Stimulated activated CD8-positive, alpha-beta memory T cell treated with anti-CD3 and anti-CD28 coated beads, Interleukin-12 subunit alpha, Interleukin-12 subunit beta, amount 100 ng/mL, for 4 hours (primary cell): ENCODE results near the gene SPANXD.
"Not testable (repeated sequence)": the region's sequence is repeated elsewhere in the genome, so short reads cannot be mapped to it uniquely, and the experiment has no call there.

Experiments
- DNase-seq: peaks from one replicate; pipeline ENCODE4 v3.0.0-alpha.2; 2020; ENCODE audit warnings: low read depth

Gene SPANXD, protein sequence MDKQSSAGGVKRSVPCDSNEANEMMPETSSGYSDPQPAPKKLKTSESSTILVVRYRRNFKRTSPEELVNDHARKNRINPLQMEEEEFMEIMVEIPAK

DNA sequence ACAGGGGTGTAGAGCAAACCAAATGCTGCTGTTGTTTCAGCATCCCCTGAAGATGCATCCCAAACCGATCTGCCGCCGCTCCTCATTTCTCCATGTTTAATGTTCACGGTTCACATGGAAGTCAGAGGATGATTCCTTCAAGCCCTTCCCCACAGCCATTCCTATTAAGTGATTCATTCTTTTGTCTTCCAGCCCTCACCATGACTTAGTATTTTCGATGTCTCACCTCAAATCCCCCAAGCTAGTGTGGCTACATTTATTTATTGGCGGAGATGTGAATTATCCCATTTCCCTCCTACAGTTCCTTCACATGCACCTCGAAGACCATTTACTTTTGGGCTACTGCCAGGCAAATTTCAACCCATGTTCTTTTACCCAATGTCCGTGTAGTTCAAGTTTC, at the start of gene SPANXD:
SPANXD (minus strand) TSS at position 101 of the 400 bp plus-strand sequence. CDS start 334 bp downstream, outside the sequence.
- not testable (repeated sequence) for DNase-seq

DNA sequence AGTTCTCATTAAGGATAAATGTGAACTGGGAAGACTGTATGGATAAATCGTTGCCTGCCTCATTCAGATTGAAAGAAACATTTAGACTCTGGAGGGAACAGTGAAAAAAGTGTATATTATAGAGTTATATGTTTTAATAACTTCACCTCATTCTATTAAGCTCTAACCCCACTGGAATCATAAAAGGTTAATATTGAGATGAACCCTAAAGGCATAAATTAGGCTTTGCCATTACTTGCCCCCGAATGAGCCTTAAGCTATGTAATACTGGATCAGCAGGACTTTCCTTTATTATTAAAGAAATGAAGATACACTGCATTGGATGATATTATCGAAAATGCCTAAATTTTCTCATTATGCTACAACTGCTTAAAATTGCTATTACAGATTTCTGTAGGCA, 44.1 kb upstream of the SPANXD start:
- no peak for DNase-seq

DNA sequence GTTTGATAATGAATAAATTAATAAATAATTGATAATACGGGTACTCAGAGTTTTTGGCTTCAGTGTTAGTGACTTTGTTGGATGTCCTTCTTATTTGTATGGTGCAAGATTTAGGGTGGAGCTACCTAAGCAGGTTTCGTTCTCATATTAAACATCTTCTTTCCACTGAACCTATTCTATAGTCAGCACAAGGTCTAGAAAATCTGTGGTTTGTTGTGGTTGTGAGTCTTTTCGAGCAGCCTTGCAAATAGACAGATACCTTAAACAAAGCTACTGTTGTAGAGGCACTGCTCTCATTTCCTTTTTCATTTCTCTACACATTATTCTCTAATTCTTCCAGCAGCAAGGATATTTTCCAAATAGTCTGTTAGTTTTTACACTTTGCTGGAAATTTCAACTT, 38.1 kb upstream of the SPANXD start:
- no peak for DNase-seq

DNA sequence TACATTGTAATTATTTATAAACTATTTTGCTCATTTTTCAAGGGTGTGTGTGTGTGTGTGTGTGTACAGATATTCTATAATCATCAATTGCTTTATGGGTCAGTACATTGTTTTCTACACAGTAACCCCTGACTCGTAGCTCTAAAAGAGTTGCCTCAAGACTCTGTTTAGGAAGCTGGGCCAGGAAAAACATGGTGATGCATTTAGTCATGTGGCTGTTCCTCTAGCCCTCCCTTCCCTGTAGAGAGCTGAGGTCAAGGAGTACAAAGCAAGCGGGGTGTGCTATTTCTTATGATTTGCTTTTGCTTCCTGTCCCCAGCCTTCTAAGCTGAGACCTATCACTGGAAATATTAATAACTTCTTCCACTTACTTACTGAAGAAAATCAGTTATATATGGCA, 34.8 kb upstream of the SPANXD start:
- DNase-seq = no peak

DNA sequence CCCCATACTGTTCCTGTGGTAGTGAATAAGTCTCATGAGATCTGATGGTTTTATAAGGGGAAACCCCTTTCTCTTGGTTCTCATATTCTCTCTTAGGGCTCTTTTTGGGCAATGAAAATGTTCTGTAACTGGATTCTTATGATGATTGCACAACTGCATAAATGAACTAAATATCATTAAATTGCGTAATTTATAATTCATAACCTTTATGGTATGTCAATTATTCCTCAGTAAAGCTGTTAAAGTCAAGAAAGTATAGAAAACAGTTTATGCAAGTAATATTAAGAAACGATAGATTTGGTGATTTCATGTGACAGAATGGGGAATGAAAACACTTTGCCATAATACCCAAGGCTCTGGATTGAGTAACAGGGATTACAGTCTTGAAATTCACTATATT, 33.5 kb upstream of the SPANXD start:
- no peak for DNase-seq

DNA sequence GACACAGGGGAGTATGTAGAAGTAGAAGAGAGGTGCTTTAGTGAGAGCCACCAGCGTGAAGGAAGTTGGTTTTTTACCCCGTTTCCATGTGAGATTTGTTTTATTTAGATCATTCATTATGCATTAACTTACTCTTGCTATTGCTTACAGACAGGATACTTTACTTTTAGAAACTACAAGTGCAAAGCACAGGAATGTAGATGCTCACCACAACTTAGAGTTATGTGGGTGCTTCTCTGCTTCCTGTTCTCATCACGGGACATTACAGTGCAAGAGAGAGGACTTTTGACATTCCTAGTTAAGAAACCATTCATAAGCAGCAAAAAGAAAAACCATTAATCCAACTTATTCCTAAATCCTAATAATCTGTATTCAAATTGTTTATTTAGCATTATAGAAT, 25.6 kb upstream of the SPANXD start:
- DNase-seq = no peak

DNA sequence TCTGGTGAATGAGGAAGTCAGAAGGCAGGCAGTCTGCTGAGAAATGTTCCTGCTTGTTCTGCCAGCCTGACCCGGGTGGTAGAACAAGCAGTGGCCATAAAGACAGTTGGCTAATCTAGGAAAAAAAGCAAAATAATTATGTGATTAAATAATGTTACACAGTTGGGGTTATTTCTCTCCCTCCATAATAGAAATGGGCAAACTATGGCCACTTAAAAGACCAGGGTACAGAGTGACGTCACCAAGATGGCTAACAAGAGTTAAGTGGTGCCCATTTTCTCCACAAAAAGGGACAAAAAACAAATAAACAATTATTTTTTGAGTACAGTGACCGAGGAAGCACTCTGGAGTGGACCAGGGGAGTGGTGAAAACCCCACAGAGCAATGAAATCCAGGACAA, 16.1 kb upstream of the SPANXD start:
- no peak for DNase-seq

DNA sequence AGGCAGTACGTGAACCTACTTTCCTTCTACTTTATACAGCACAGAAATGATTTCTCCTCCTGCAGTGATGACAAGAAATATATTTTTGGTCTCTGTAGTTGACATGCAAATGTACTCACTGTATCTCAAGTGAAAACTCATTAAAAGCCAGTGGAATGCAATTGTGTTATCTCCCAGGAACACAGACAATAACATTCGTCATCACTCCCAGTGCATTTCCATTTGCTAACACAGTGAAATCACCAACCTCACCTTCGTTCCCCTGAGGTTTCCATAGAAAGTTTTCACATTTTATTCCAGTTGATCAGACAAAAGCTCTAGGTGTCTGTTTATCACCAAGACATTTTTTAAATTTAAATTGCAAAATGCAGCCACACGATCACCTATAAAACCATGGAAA, 2.5 kb upstream of the SPANXD start:
- no peak for DNase-seq

DNA sequence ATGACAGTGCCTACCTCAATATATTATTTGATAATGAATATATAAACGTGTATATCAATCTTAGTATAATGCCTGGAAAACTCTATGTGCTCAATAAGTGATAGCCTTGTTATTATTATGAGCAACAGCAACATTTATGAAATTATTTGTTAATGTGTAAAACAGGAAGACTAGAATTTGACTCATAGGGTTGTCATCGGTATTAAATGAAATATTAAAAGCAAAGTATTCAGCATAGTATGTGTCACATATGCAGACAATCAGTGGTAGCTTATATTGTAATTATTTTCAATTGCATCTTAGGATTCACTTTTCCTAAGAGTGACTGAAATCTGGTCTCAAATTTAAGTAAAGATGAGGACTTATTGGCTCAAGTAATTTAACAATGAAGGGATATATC, 24.6 kb downstream of the SPANXD start:
- no peak for DNase-seq

DNA sequence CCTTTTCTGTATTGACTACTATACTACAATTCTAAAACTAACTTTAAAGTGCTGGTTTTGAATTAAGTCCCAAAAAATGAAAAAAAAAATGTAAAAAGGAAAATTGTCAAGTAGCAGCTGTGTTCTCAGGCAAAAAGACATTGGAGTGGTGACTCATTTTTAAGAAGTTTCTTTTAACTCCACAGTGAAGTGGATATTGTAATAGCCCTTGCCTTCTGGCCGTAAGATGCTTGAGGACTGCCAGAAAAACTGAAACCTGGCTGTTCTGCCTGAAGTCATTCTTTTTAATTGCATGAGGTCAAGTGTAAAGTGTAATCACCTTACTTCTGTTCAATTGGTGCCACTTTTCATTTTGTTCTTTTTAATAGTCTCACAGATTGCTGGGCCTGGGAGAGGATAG, 28.9 kb downstream of the SPANXD start:
- DNase-seq = no peak

DNA sequence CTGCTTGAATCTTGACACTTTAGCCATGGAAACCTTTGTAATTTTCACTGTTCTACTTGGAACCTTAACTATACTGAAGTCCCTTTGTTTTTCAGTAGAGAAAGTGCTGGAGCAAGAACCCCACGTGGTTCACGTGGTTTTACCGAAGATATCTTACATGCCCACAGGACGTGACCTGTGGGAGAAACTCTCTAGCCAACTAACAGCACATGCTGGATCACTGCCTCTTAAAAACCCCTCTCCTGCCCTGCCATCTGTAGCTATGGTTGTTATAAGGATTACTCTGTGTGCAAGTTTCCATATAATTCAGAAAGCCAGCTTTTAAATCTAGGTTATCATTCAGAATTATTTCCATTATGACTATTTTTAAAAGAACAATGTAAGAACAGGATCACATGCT, 30.2 kb downstream of the SPANXD start:
- DNase-seq = no peak

DNA sequence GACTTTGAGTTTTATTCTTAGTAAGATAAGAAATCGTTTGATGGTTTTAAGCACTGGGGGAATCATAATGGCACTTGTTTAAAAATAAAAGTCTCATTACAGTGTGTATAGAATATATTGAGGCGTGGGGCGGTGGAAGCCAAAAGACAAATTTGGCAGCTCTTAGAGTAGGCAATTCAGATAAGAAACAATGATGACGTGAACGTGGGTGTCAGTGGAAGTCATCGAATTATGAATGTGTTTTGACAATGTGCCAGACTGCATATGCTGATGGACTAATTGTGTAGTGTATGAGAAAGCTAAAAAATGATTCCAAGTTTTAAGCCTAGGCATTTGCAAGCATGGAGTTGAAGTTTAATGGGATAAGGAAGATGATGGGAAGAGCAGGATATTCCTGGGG, 35.8 kb downstream of the SPANXD start:
- DNase-seq = no peak

DNA sequence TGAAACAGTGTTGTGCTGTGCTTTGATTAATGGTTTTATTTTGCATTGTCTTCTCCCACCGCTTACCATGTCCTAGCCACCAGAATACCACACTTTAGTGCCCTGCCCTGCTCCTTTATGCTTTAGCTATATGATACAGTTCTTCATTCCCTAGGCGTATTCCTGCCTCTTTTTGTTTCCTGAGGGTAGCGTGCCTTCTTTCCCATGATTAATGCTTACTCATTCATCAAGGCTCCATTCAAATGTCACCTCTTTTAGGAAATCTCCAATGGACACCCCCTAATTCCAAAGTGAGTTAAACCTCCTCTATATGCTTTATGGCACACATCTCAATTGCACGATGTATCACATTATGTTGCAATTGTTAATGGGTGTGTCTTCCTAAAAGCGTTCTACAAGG, 46.3 kb downstream of the SPANXD start:
- no peak for DNase-seq
